T-helper 17 cell (primary cell): ENCODE measurements around the gene PLXNB2. TPM values are rescaled to one million over a fixed set of nuclear protein-coding genes. Genes with fewer than 3 reads are reported as not detected.

Source experiments
- ATAC-seq: fragments of 150-1000 bp; cut with Tn5 transposase; 2 replicates; pipeline ENCODE4 v1.10.0; 2021; ENCODE audit warnings: mild to moderate bottlenecking, moderate library complexity
- DNase-seq, 3 donors: peaks; one replicate each; pipeline versions ENCODE4 v3.0.0 to v3.0.0-alpha.2; 2020 to 2021
- H3K9me3 ChIP-seq: one replicate; pipeline ENCODE4 v1.7.0; 2013; ENCODE audit warnings: low read length, mild to moderate bottlenecking; ENCODE audit not compliant: control insufficient read depth, poor library complexity, severe bottlenecking
- H3K27ac Mint-ChIP-seq: one replicate; pipeline ENCODE4 v1.8.0; 2022; ENCODE audit warnings: mild to moderate bottlenecking, moderate library complexity, mixed read lengths
- H3K27me3 Mint-ChIP-seq: one replicate; pipeline ENCODE4 v1.8.0; 2022; ENCODE audit warnings: mixed read lengths
- H3K36me3 Mint-ChIP-seq: one replicate; pipeline ENCODE4 v1.8.0; 2022; ENCODE audit warnings: low read depth, mixed read lengths
- H3K4me1 Mint-ChIP-seq: one replicate; pipeline ENCODE4 v1.8.0; 2022; ENCODE audit warnings: mild to moderate bottlenecking, mixed read lengths
- H3K4me3 Mint-ChIP-seq: one replicate; pipeline ENCODE4 v1.8.0; 2022; ENCODE audit warnings: mild to moderate bottlenecking, moderate library complexity, mixed read lengths
- total RNA-seq, 4 donors: library from RNA in 2 of 4; stranded (reverse) in 2 of 4; gene quantifications; one replicate each; pipeline ENCODE4 v1.2.3 and lab custom pipeline; 2022 to 2026

The PLXNB2 gene
- total RNA-seq, 2 donors from 2014 or later: 3.0 to 7.6 TPM

GRCh38 chr22:50282361-50283155 lies 24.9 kb downstream of the PLXNB2 start:
- Mint-ChIP-seq H3K27me3 (no peaks in the 10 kb centered on the region), H3K4me1 (peaks cover 2% of the 10 kb centered on the region), H3K27ac (no peak overlapping the region), H3K36me3 (no peaks in the 10 kb centered on the region), H3K4me3 (no peak overlapping the region)
- H3K9me3 ChIP-seq: no peaks in the 10 kb centered on the region
- DNase-seq (no peak), ATAC-seq (no peak)

GRCh38 chr22:50281957-50282356 lies 25.5 kb downstream of the PLXNB2 start:
- Mint-ChIP-seq H3K36me3 (no peaks in the 10 kb centered on the region), H3K27me3 (no peaks in the 10 kb centered on the region), H3K4me1 (peaks cover 2% of the 10 kb centered on the region), H3K27ac (no peak overlapping the region), H3K4me3 (no peak overlapping the region)
- ATAC-seq (no peak), DNase-seq (no peak)
- no peaks in the 10 kb centered on the region for H3K9me3 ChIP-seq

GRCh38 chr22:50281384-50281760 lies 26.1 kb downstream of the PLXNB2 start:
- Mint-ChIP-seq H3K27ac (no peak overlapping the region), H3K4me1 (peaks cover 2% of the 10 kb centered on the region), H3K36me3 (no peaks in the 10 kb centered on the region), H3K4me3 (no peak overlapping the region), H3K27me3 (no peaks in the 10 kb centered on the region)
- H3K9me3 ChIP-seq: no peaks in the 10 kb centered on the region
- no peak for ATAC-seq
- no peak for DNase-seq

- no peaks in the 10 kb centered on the region for H3K9me3 ChIP-seq
- no peak for DNase-seq
- Mint-ChIP-seq H3K27ac (no peak overlapping the region), H3K36me3 (no peaks in the 10 kb centered on the region), H3K4me3 (no peak overlapping the region), H3K4me1 (peaks cover 2% of the 10 kb centered on the region), H3K27me3 (no peaks in the 10 kb centered on the region)
- no peak for ATAC-seq
These were observed 26.6 kb downstream of the PLXNB2 start for GRCh38 chr22:50280708-50281383.

GRCh38 chr22:50280022-50280707 lies 27.3 kb downstream of the PLXNB2 start:
- Mint-ChIP-seq H3K27ac (no peak overlapping the region), H3K4me3 (no peak overlapping the region), H3K27me3 (no peaks in the 10 kb centered on the region), H3K36me3 (no peaks in the 10 kb centered on the region), H3K4me1 (peaks cover 2% of the 10 kb centered on the region)
- H3K9me3 ChIP-seq: no peaks in the 10 kb centered on the region
- no peak for ATAC-seq
- no peak for DNase-seq

- DNase-seq (no peak), ATAC-seq (no peak)
- H3K27ac Mint-ChIP-seq: no peak overlapping the region
- H3K27me3 Mint-ChIP-seq: no peaks in the 10 kb centered on the region
- no peaks in the 10 kb centered on the region for H3K36me3 Mint-ChIP-seq
- H3K4me3 Mint-ChIP-seq: no peak overlapping the region
- H3K9me3 ChIP-seq: no peaks in the 10 kb centered on the region
- H3K4me1 Mint-ChIP-seq: peaks cover 2% of the 10 kb centered on the region
These were observed 28.4 kb downstream of the PLXNB2 start for GRCh38 chr22:50278956-50279619.

- no peak overlapping the region for H3K27ac Mint-ChIP-seq
- peaks cover 5% of the 10 kb centered on the region for H3K4me1 Mint-ChIP-seq
- H3K4me3 Mint-ChIP-seq: no peak overlapping the region
- no peaks in the 10 kb centered on the region for H3K27me3 Mint-ChIP-seq
- H3K9me3 ChIP-seq: no peaks in the 10 kb centered on the region
- ATAC-seq (no peak), DNase-seq (no peak)
- no peaks in the 10 kb centered on the region for H3K36me3 Mint-ChIP-seq
These were observed 29.0 kb downstream of the PLXNB2 start for GRCh38 chr22:50278461-50278860.

- DNase-seq (no peak), ATAC-seq (no peak)
These were observed 29.7 kb downstream of the PLXNB2 start for GRCh38 chr22:50277761-50278160.

GRCh38 chr22:50276143-50276542 lies 31.3 kb downstream of the PLXNB2 start:
- Mint-ChIP-seq H3K27me3 (no peaks in the 10 kb centered on the region), H3K36me3 (no peaks in the 10 kb centered on the region), H3K27ac (no peak overlapping the region), H3K4me3 (no peak overlapping the region), H3K4me1 (peaks cover 5% of the 10 kb centered on the region)
- H3K9me3 ChIP-seq: no peaks in the 10 kb centered on the region
- DNase-seq: peak; percentile 47 to 63 (median 56)
- ATAC-seq: peak; percentile 82

More at GRCh38 chr22:50277761-50278160, 29.7 kb downstream of the PLXNB2 start:
- Mint-ChIP-seq H3K4me3 (no peak overlapping the region), H3K27ac (no peak overlapping the region), H3K4me1 (peaks cover 5% of the 10 kb centered on the region), H3K36me3 (no peaks in the 10 kb centered on the region), H3K27me3 (no peaks in the 10 kb centered on the region)
- H3K9me3 ChIP-seq: no peaks in the 10 kb centered on the region

GRCh38 chr22:50275181-50276055 lies 32.0 kb downstream of the PLXNB2 start:
- DNase-seq (no peak), ATAC-seq (no peak)
- Mint-ChIP-seq H3K27me3 (no peaks in the 10 kb centered on the region), H3K4me3 (no peak overlapping the region), H3K4me1 (peaks cover 5% of the 10 kb centered on the region), H3K36me3 (no peaks in the 10 kb centered on the region), H3K27ac (no peak overlapping the region)
- no peaks in the 10 kb centered on the region for H3K9me3 ChIP-seq

- Mint-ChIP-seq H3K4me1 (peaks cover 5% of the 10 kb centered on the region), H3K4me3 (no peak overlapping the region), H3K27me3 (no peaks in the 10 kb centered on the region), H3K27ac (no peak overlapping the region), H3K36me3 (no peaks in the 10 kb centered on the region)
- DNase-seq (no peak), ATAC-seq (no peak)
- H3K9me3 ChIP-seq: no peaks in the 10 kb centered on the region
These were observed 32.7 kb downstream of the PLXNB2 start for GRCh38 chr22:50274771-50275170.

- Mint-ChIP-seq H3K27me3 (no peaks in the 10 kb centered on the region), H3K4me3 (peak overlapping the region; percentile 75), H3K36me3 (no peaks in the 10 kb centered on the region), H3K4me1 (peaks cover 5% of the 10 kb centered on the region), H3K27ac (no peak overlapping the region)
- DNase-seq (no peak), ATAC-seq (no peak)
- no peaks in the 10 kb centered on the region for H3K9me3 ChIP-seq
These were observed 33.1 kb downstream of the PLXNB2 start for GRCh38 chr22:50274311-50274710.
